Fibroblast of mammary gland (primary cell): ENCODE measurements around the gene NDST4.

Experiments used
- DNase-seq: peaks from one replicate; pipeline ENCODE4 v3.0.0-alpha.2; 2010; ENCODE audit warnings: low read depth
- H3K4me3 ChIP-seq: 2 replicates; pipeline ENCODE4 v1.5.1; 2011; ENCODE audit warnings: low read depth, mild to moderate bottlenecking, low read length, moderate library complexity; ENCODE audit not compliant: control insufficient read depth
- TF ChIP-seq, protein P1 (sequence below): conservative IDR thresholded peaks from 2 replicates; pipeline ENCODE4 v1.5.1; 2011; ENCODE audit warnings: low read depth, low read length, inconsistent platforms; ENCODE audit not compliant: control insufficient read depth, insufficient read depth

NDST4 gene

DNA sequence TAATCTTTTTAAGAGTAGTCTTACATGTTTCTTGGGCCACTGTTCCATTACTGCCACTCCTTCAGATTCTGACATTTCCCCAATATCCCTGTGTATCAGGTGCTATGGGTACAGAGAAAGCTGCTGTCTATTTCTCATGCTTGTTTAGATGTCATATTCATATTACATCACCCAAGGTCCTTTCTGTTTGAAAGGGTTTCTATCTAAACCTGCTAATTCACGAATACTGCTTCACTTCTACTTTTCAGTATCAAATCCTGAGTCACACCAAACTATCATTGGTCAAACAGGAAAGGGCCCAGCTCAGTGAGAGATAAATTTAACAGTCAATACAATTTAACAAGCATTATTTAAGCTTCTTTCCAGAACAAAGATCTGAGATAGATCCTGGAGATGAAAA, 273.4 kb downstream of the NDST4 start:
- H3K4me3 ChIP-seq, result no peak overlapping the region
- no peak for DNase-seq
- TF ChIP-seq, protein P1, sequence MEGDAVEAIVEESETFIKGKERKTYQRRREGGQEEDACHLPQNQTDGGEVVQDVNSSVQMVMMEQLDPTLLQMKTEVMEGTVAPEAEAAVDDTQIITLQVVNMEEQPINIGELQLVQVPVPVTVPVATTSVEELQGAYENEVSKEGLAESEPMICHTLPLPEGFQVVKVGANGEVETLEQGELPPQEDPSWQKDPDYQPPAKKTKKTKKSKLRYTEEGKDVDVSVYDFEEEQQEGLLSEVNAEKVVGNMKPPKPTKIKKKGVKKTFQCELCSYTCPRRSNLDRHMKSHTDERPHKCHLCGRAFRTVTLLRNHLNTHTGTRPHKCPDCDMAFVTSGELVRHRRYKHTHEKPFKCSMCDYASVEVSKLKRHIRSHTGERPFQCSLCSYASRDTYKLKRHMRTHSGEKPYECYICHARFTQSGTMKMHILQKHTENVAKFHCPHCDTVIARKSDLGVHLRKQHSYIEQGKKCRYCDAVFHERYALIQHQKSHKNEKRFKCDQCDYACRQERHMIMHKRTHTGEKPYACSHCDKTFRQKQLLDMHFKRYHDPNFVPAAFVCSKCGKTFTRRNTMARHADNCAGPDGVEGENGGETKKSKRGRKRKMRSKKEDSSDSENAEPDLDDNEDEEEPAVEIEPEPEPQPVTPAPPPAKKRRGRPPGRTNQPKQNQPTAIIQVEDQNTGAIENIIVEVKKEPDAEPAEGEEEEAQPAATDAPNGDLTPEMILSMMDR, result no peak

DNA sequence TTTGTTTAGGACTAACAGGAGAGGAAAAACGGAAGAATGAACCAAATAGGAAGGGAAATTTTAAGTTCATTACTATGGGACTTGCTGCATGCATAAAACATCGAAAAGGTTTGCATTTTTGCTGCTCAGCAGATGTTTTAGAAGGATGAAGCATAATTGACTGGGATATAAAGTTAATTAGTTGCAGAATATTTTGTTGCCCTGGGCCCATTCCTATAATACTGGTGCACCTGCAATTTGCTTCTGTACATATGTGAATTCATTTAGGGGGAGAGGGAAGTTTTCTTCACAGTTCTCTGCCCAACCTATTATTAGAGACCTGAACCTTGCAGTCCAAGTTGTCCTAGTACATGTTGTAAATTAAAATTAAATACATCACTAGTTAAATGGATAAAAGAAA, 282.8 kb downstream of the NDST4 start:
- H3K4me3 ChIP-seq, result no peak overlapping the region
- DNase-seq, result no peak
- TF ChIP-seq, protein P1, result no peak

DNA sequence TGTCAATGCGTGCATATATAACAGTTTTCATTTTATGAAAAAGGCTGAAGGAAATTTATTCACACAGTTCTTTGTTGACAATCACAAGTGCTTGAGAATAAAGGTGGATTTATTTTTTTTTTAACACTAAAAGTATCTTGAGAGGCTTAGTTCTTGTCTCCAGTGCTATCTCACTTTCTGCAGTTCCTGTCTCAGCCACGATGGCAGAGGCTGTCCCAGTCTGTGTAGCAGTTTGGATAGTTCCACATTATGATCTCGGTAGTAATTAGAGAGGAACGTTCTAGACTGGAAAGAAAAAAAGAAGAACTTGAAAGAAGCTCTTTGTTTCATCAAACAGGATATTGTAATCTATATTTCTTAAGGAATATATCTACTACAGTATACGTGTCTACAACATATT, 285.8 kb downstream of the NDST4 start:
- TF ChIP-seq, protein P1, result no peak
- no peak overlapping the region for H3K4me3 ChIP-seq
- no peak for DNase-seq

DNA sequence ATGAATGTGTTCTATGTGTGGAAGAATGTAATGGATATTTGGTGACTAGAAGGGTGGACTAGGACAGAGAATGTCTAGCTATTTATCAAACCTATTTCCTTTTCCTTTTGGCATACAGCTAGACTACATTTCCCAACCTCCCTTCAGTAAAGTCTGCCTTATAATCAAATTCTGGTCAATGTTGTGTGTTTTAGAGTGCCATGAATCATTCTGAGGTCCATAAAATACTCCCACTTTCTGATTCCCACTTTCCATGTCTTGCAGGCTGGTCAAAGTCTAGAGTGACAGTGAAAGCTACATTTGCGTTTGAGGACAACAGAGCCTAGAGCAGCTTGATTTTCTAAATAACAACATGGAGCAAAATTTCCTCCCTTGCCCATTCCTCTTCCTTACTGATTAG, 297.7 kb downstream of the NDST4 start:
- no peak for DNase-seq
- TF ChIP-seq, protein P1, result no peak
- no peak overlapping the region for H3K4me3 ChIP-seq

DNA sequence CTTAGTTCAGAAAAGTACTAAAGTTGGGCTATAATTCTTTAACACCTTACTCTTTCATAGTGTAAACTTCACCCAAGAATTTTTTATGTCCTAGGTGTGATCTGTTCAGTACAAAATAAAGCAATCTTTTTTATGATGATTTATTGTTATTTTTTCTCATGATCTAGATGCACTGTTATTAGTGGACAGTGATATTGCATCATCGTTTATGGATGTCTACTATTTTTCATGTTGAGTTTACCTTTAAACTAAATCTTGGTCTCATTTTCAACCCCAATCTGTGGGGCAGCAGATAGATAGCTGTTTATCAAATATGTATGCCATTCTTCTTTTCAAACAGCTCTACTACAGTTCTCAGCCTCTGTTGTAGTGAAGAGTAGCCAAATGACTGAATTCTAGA, 299.5 kb downstream of the NDST4 start:
- H3K4me3 ChIP-seq, result no peak overlapping the region
- no peak for DNase-seq
- TF ChIP-seq, protein P1, result no peak

DNA sequence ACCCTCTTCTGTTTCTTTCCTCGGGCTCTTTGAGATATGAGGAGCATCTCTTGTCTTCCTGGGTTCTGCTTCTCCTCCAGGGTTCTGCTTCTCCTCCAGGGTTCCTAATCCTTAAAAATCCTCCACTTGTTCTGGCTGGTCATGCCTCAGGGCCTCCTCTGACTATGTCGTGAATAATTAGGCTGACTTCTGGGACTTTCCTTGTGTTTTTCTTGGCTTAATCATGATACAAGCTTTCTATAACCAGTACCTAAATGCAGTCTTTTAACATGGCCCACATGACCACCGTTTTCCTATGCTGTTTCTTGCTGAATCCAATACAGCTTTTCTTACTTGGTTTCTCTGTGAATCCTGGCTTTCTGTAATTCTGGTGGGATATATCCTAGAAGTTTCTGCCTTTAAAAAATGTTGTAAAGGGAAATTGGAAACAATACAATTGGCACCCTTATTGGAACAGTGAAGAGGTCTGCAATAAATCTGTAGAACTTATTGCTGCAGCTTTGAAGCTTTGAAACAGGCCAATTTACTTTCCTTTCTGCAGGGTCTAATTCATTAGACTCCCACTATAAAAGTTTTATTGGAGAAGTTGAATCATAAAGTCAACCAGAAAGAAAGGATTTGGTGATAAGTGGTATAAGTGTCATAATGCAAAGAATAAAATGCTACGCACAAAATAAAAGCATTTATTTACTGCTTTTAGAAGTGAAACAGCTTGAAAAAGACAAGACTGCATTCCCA, 301.7 kb downstream of the NDST4 start:
- no peak overlapping the region for H3K4me3 ChIP-seq
- no peak for DNase-seq
- TF ChIP-seq, protein P1, result no peak

DNA sequence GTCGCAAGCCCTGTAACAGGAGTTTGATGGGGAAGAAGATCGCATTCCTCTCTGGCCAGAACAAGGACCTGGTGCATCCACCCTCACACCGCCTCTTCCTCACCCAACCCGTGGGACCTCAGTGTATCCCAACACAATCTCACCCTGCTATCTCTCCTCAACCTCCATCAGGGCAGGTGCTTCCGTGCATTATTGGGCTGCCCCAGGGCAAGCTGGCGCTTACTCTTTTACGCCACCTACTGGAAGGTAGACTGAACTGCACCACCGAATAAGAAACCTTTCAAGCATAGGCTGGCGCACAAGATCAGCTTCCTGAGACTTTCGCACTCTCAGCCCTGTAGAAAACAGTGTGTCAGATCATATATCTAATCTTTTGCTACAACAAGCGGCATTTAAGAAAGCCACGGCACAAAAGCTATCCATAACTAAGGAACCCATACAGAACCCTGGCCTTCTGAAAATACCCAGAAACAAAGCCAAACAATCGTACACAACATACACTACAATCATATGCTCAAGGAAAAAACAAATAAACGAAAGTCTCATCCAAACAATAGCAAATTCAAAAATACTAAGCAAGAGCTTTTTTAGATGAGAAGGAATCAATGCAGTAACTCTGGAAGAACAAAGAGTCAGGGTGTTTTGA, 305.5 kb downstream of the NDST4 start:
- peak; percentile 28 for DNase-seq
- H3K4me3 ChIP-seq, result no peak overlapping the region
- TF ChIP-seq, protein P1, result peak; percentile 85
